Hepatocyte (in vitro differentiated cells): ENCODE data around the gene SKAP1.

ENCODE experiments used
- CTCF ChIP-seq: fragments of 200-600 bp; sonication (generic); IDR thresholded peaks from 2 replicates; pipeline ENCODE4 v1.5.1; 2016; ENCODE audit warnings: antibody characterized with exemption, mild to moderate bottlenecking; ENCODE audit not compliant: poor library complexity
- EZH2 ChIP-seq: fragments of 200-600 bp; sonication (generic); IDR thresholded peaks from 2 replicates; pipeline ENCODE4 v1.6.1; 2016; ENCODE audit warnings: antibody characterized with exemption, mild to moderate bottlenecking, borderline replicate concordance

GRCh38 chr17:48131216-48131824, 298.7 kb downstream of the SKAP1 start:
- no peak for TF ChIP-seq EZH2
- TF ChIP-seq CTCF: peak; percentile 75
